Loucy (cell line): Measurements from ENCODE around the gene FXYD7.
"Not testable (repeated sequence)": the region's sequence is repeated elsewhere in the genome, so short reads cannot be mapped to it uniquely, and the experiment has no call there.

Experiments
- EZH2phosphoT487 ChIP-seq: fragments of 200-600 bp; IDR thresholded peaks from 2 replicates; pipeline ENCODE4 v1.6.1; 2018; ENCODE audit warnings: antibody characterized with exemption, mild to moderate bottlenecking, moderate library complexity, borderline replicate concordance
- TF ChIP-seq, protein P1 (sequence below): fragments of 200-600 bp; sonication (generic); conservative IDR thresholded peaks from 2 replicates; pipeline ENCODE4 v1.5.1; 2014; ENCODE audit warnings: mild to moderate bottlenecking, antibody characterized with exemption, low read length

DNA sequence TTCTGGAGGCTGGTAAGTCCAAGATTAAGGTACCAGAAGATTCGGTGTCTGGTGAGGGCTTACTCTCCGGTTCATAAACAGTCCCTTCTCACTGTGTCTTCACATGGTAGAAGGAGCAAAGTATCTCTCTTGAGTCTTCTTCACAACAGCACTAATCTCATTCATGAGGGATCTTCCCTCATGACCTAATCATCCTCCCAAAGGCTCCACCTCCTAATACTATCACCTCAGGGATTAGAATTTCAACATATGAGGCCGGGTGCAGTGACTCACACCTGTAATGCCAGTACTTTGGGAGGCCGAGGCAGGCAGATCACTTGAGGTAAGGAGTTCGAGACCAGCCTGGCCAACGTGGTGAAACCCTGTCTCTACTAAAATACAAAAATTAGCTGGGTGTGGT lies 53.8 kb downstream of the FXYD7 start:
- TF ChIP-seq, protein P1, sequence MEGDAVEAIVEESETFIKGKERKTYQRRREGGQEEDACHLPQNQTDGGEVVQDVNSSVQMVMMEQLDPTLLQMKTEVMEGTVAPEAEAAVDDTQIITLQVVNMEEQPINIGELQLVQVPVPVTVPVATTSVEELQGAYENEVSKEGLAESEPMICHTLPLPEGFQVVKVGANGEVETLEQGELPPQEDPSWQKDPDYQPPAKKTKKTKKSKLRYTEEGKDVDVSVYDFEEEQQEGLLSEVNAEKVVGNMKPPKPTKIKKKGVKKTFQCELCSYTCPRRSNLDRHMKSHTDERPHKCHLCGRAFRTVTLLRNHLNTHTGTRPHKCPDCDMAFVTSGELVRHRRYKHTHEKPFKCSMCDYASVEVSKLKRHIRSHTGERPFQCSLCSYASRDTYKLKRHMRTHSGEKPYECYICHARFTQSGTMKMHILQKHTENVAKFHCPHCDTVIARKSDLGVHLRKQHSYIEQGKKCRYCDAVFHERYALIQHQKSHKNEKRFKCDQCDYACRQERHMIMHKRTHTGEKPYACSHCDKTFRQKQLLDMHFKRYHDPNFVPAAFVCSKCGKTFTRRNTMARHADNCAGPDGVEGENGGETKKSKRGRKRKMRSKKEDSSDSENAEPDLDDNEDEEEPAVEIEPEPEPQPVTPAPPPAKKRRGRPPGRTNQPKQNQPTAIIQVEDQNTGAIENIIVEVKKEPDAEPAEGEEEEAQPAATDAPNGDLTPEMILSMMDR: not testable (repeated sequence)
- TF ChIP-seq EZH2phosphoT487: not testable (repeated sequence)
